SK-N-SH (cell line): Measurements from ENCODE around the gene GDPD5.

Experiments
- CTCF ChIP-seq: fragments of 200-600 bp; sonication (generic); IDR thresholded peaks from 2 replicates; pipeline ENCODE4 v1.6.1; 2017; ENCODE audit warnings: antibody characterized with exemption, mild to moderate bottlenecking, moderate library complexity
- ELF1 ChIP-seq: IDR thresholded peaks from 2 replicates; pipeline ENCODE4 v1.4.0; 2012
- RAD21 ChIP-seq: IDR thresholded peaks from 2 replicates; pipeline ENCODE4 v1.6.1; 2012; ENCODE audit warnings: mild to moderate bottlenecking, low read length
- RXRA ChIP-seq: IDR thresholded peaks from 2 replicates; pipeline ENCODE4 v1.4.0; 2012; ENCODE audit warnings: low read depth, mild to moderate bottlenecking, borderline replicate concordance
- YY1 ChIP-seq: IDR thresholded peaks from 2 replicates; pipeline ENCODE4 v1.4.0; 2012; ENCODE audit warnings: low read depth, mild to moderate bottlenecking

- no peak for TF ChIP-seq ELF1
- TF ChIP-seq RAD21 = no peak
- TF ChIP-seq CTCF = peak; percentile 58
- TF ChIP-seq RXRA = no peak
- TF ChIP-seq YY1 = no peak
Observed at GRCh38 chr11:75450826-75451821, 74.6 kb downstream of the GDPD5 start.
